Measurements from ENCODE around the gene DDX3X.
"Not testable (repeated sequence)": the region's sequence is repeated elsewhere in the genome, so short reads cannot be mapped to it uniquely, and the experiment has no call there.

The DDX3X gene

GRCh38 chrX:41369152-41369551 lies 35.2 kb downstream of the DDX3X start:
- no peak for DNase-seq (ENCODE audit: low read depth, low spot score)

- not testable (repeated sequence) for DNase-seq (ENCODE audit: low read depth, low spot score)
Observed at GRCh38 chrX:41371575-41371974, 37.6 kb downstream of the DDX3X start.

GRCh38 chrX:41373989-41374606 lies 40.1 kb downstream of the DDX3X start:
- DNase-seq (ENCODE audit: low read depth, low spot score), result no peak

- no peak for DNase-seq (ENCODE audit: low read depth, low spot score)
Observed at GRCh38 chrX:41377624-41378023, 43.7 kb downstream of the DDX3X start.

- peak; percentile 77 for DNase-seq (ENCODE audit: low read depth, low spot score)
Observed at GRCh38 chrX:41381685-41382084, 47.7 kb downstream of the DDX3X start.

GRCh38 chrX:41382714-41383645 lies 49.0 kb downstream of the DDX3X start:
- peak; percentile 33 for DNase-seq (ENCODE audit: low read depth, low spot score)

GRCh38 chrX:41384051-41384705 lies 50.2 kb downstream of the DDX3X start:
- peak; percentile 10 for DNase-seq (ENCODE audit: low read depth, low spot score)

- no peak for DNase-seq (ENCODE audit: low read depth, low spot score)
Observed at GRCh38 chrX:41386222-41386990, 52.4 kb downstream of the DDX3X start.

GRCh38 chrX:41388543-41388942 lies 54.6 kb downstream of the DDX3X start:
- no peak for DNase-seq (ENCODE audit: low read depth, low spot score)

GRCh38 chrX:41389311-41389888 lies 55.4 kb downstream of the DDX3X start:
- no peak for DNase-seq (ENCODE audit: low read depth, low spot score)

GRCh38 chrX:41390576-41390975 lies 56.6 kb downstream of the DDX3X start:
- not testable (repeated sequence) for DNase-seq (ENCODE audit: low read depth, low spot score)

- no peak for DNase-seq (ENCODE audit: low read depth, low spot score)
Observed at GRCh38 chrX:41391606-41392005, 57.6 kb downstream of the DDX3X start.

GRCh38 chrX:41394293-41394692 lies 60.3 kb downstream of the DDX3X start:
- no peak for DNase-seq (ENCODE audit: low read depth, low spot score)

GRCh38 chrX:41397219-41397618 lies 63.3 kb downstream of the DDX3X start:
- no peak for DNase-seq (ENCODE audit: low read depth, low spot score)

- no peak for DNase-seq (ENCODE audit: low read depth, low spot score)
Observed at GRCh38 chrX:41397768-41398167, 63.8 kb downstream of the DDX3X start.

- DNase-seq (ENCODE audit: low read depth, low spot score), result not testable (repeated sequence)
Observed at GRCh38 chrX:41402556-41402955, 68.6 kb downstream of the DDX3X start.

- DNase-seq (ENCODE audit: low read depth, low spot score), result no peak
Observed at GRCh38 chrX:41405551-41405950, 71.6 kb downstream of the DDX3X start.

GRCh38 chrX:41406201-41406600 lies 72.2 kb downstream of the DDX3X start:
- DNase-seq (ENCODE audit: low read depth, low spot score), result no peak

- DNase-seq (ENCODE audit: low read depth, low spot score), result no peak
Observed at GRCh38 chrX:41407816-41408215, 73.9 kb downstream of the DDX3X start.

- no peak for DNase-seq (ENCODE audit: low read depth, low spot score)
Observed at GRCh38 chrX:41408576-41408975, 74.6 kb downstream of the DDX3X start.

- DNase-seq (ENCODE audit: low read depth, low spot score), result no peak
Observed at GRCh38 chrX:41409006-41409405, 75.0 kb downstream of the DDX3X start.

All from smooth muscle cell of the brain vasculature (primary cell).